ENCODE data around the gene RFLNA. TPM values are rescaled to one million over a fixed set of nuclear protein-coding genes. Genes with fewer than 3 reads are reported as not detected.
"Not testable (repeated sequence)": the region's sequence is repeated elsewhere in the genome, so short reads cannot be mapped to it uniquely, and the experiment has no call there.

The RFLNA gene
- total RNA-seq, 2 experiments from 2014 or later = not detected

GRCh38 chr12:124298685-124299410 is 4.0 kb downstream of the RFLNA start:
- TF ChIP-seq CTCF (conservative IDR thresholded peaks at IDR 0.05; ENCODE audit: low read length) (no peak), EZH2phosphoT487 (IDR thresholded peaks at IDR 0.05; ENCODE audit: borderline replicate concordance, low read depth, low read length) (no peak)
- CTCF ChIA-PET (ENCODE audit: unreplicated experiment) = no interaction called here
- no peak overlapping the region for H3K4me3 ChIP-seq (ENCODE audit: low read depth, low read length, poor library complexity, severe bottlenecking)

GRCh38 chr12:124299628-124300388 is 4.9 kb downstream of the RFLNA start:
- Histone ChIP-seq H3K79me2 (ENCODE audit: insufficient read depth, low read depth, low read length) (no peaks in the 10 kb centered on the region), H4K20me1 (ENCODE audit: insufficient read depth, low read length) (no peaks in the 10 kb centered on the region), H3K4me1 (ENCODE audit: insufficient read depth, low read length, poor library complexity, severe bottlenecking) (no peaks in the 10 kb centered on the region), H3K4me3 (ENCODE audit: low read depth, low read length, poor library complexity, severe bottlenecking) (no peak overlapping the region), H3K4me2 (ENCODE audit: low read length) (no peak overlapping the region), H3K9me3 (ENCODE audit: low read length) (no peaks in the 10 kb centered on the region), H3K9me2 (ENCODE audit: insufficient read depth, low read length) (no peaks in the 10 kb centered on the region), H3K36me3 (ENCODE audit: insufficient read depth, low read length) (no peaks in the 10 kb centered on the region), H2AFZ (ENCODE audit: low read length) (no peak overlapping the region), H3K27ac (ENCODE audit: low read depth, low read length, poor library complexity, severe bottlenecking) (no peak overlapping the region)
- intact Hi-C loops (cut with micrococcal nuclease; ENCODE audit: unreplicated experiment) = no loop called here
- POLR2A ChIA-PET = interaction anchor here (0.6 kb wide), 1 partner anchor 1912 kb away, joined by 3 read pairs; no protein-coding TSS in a partner anchor
- CTCF ChIA-PET (ENCODE audit: unreplicated experiment) = no interaction called here
- TF ChIP-seq CTCF (conservative IDR thresholded peaks at IDR 0.05; ENCODE audit: low read length) (no peak), EZH2phosphoT487 (IDR thresholded peaks at IDR 0.05; ENCODE audit: borderline replicate concordance, low read depth, low read length) (no peak)
- BruUV-seq (replicated peaks) = no TSS peak
- no peak for DNase-seq (ENCODE audit: low spot score)

More at GRCh38 chr12:124298685-124299410, 4.0 kb downstream of the RFLNA start:
- intact Hi-C loops (cut with micrococcal nuclease; ENCODE audit: unreplicated experiment) = no loop called here
- H3K79me2 ChIP-seq (ENCODE audit: insufficient read depth, low read depth, low read length) = no peaks in the 10 kb centered on the region
- H3K9me3 ChIP-seq (ENCODE audit: low read length) = no peaks in the 10 kb centered on the region
- H3K9me2 ChIP-seq (ENCODE audit: insufficient read depth, low read length) = no peaks in the 10 kb centered on the region
- DNase-seq (ENCODE audit: low spot score) = no peak
- H3K36me3 ChIP-seq (ENCODE audit: insufficient read depth, low read length) = no peaks in the 10 kb centered on the region
- no peaks in the 10 kb centered on the region for H3K4me1 ChIP-seq (ENCODE audit: insufficient read depth, low read length, poor library complexity, severe bottlenecking)
- H3K27ac ChIP-seq (ENCODE audit: low read depth, low read length, poor library complexity, severe bottlenecking) = no peak overlapping the region
- no peak overlapping the region for H2AFZ ChIP-seq (ENCODE audit: low read length)
- POLR2A ChIA-PET = interaction anchor here (0.6 kb wide), 1 partner anchor 1911 kb away, joined by 3 read pairs; no protein-coding TSS in a partner anchor
- no peaks in the 10 kb centered on the region for H4K20me1 ChIP-seq (ENCODE audit: insufficient read depth, low read length)
- H3K4me2 ChIP-seq (ENCODE audit: low read length) = no peak overlapping the region
- no TSS peak for BruUV-seq (replicated peaks)

- H3K79me2 ChIP-seq (ENCODE audit: insufficient read depth, low read depth, low read length); H3K4me1 ChIP-seq (ENCODE audit: insufficient read depth, low read length, poor library complexity, severe bottlenecking); CTCF ChIA-PET (ENCODE audit: unreplicated experiment); H3K36me3 ChIP-seq (ENCODE audit: insufficient read depth, low read length); intact Hi-C loops (cut with micrococcal nuclease; ENCODE audit: unreplicated experiment); H3K4me3 ChIP-seq (ENCODE audit: low read depth, low read length, poor library complexity, severe bottlenecking); H3K27ac ChIP-seq (ENCODE audit: low read depth, low read length, poor library complexity, severe bottlenecking); H2AFZ ChIP-seq (ENCODE audit: low read length); H3K9me2 ChIP-seq (ENCODE audit: insufficient read depth, low read length); H4K20me1 ChIP-seq (ENCODE audit: insufficient read depth, low read length); BruUV-seq (replicated peaks); H3K9me3 ChIP-seq (ENCODE audit: low read length); H3K4me2 ChIP-seq (ENCODE audit: low read length); POLR2A ChIA-PET; DNase-seq (ENCODE audit: low spot score): not testable (repeated sequence)
Measured at GRCh38 chr12:124300657-124301056, 5.8 kb downstream of the RFLNA start.
